ENCODE results near the gene OBSCN. TPM values are rescaled to one million over a fixed set of nuclear protein-coding genes. Genes with fewer than 3 reads are reported as not detected.

Gene OBSCN
- total and polyA plus RNA-seq, 5 donors from 2014 or later: 0.13 to 57.1 (median 1.1) TPM

- Mint-ChIP-seq H3K36me3 (peaks cover 6% of the 10 kb centered on the region), H3K4me3 (no peak overlapping the region), H3K9me3 (no peaks in the 10 kb centered on the region), H3K4me1 (no peaks in the 10 kb centered on the region), H3K27ac (no peak overlapping the region), H3K27me3 (no peaks in the 10 kb centered on the region)
- no peaks in the 10 kb centered on the region for H3K9me3 ChIP-seq (ENCODE audit: control insufficient read depth in 2 of 2, low read length in 2 of 2)
- H3K4me3 ChIP-seq (ENCODE audit: low read depth, low read length): no peak overlapping the region
- H3K4me1 ChIP-seq (ENCODE audit: control insufficient read depth, insufficient read depth, low read length, poor library complexity, severe bottlenecking): no peaks in the 10 kb centered on the region
- no peak overlapping the region for H3K27ac ChIP-seq (ENCODE audit: insufficient read depth, low read length, poor library complexity, severe bottlenecking)
- no peaks in the 10 kb centered on the region for H3K36me3 ChIP-seq (ENCODE audit: control insufficient read depth, insufficient read depth, low read length)
- no peak for DNase-seq
- no peaks in the 10 kb centered on the region for H3K27me3 ChIP-seq (ENCODE audit: control insufficient read depth, insufficient read depth, low read length)
- no peak for ATAC-seq (ENCODE audit: low read depth in 2 of 2)
Observed at GRCh38 chr1:228353601-228354371, 145.9 kb downstream of the OBSCN start.

DNA sequence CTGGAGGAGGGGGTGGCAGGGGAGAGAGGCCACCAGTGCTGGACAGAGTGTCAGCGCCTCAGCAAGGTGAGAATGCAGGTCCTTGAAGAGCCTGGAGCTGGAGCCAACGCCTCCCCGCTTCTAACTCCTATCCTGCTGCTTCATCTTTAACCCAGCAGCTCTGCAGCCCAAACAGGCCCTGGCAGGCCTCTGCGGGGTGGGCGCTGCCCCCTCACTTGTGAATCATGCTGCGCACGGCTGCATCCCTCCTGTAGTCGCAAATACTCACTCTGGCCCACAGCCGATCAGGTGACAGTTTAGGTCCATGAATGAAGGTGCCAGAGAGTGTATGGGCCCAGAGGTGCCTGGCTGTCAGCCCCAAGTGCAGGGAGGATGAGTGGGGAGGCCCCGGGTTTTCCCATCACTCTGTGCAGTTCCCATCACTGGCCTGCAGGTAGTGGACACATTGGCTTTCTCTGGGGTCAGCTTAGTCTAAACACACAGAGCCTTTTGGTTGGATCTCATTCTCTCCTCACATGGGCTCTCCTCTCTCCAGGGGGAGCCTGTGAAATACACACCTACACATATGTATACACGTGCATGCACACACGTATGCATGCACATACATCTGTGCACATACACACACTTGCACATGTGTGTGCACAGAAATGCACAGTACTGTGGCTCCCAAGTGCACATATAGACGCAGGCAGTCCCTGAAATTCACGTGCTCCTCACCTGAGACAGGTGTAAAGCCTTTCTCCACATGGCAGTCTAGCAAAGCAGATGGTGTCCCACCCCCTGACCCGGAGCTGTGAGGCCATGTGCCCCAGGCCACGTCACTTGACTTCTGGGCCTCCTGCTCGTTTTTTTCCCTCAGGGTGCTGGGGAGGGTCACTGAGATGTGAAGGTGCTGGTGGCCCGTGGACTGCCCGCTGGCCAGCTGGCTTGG, 146.8 kb downstream of the OBSCN start:
- no peaks in the 10 kb centered on the region for H3K4me1 ChIP-seq (ENCODE audit: control insufficient read depth, insufficient read depth, low read length, poor library complexity, severe bottlenecking)
- H3K36me3 ChIP-seq (ENCODE audit: control insufficient read depth, insufficient read depth, low read length): no peaks in the 10 kb centered on the region
- Mint-ChIP-seq H3K4me3 (no peak overlapping the region), H3K4me1 (no peaks in the 10 kb centered on the region), H3K27ac (no peak overlapping the region), H3K9me3 (no peaks in the 10 kb centered on the region), H3K27me3 (no peaks in the 10 kb centered on the region), H3K36me3 (no peaks in the 10 kb centered on the region)
- H3K9me3 ChIP-seq (ENCODE audit: control insufficient read depth in 2 of 2, low read length in 2 of 2): no peaks in the 10 kb centered on the region
- ATAC-seq (ENCODE audit: low read depth in 2 of 2): no peak
- no peak overlapping the region for H3K27ac ChIP-seq (ENCODE audit: insufficient read depth, low read length, poor library complexity, severe bottlenecking)
- H3K27me3 ChIP-seq (ENCODE audit: control insufficient read depth, insufficient read depth, low read length): no peaks in the 10 kb centered on the region
- DNase-seq: no peak
- H3K4me3 ChIP-seq (ENCODE audit: low read depth, low read length): no peak overlapping the region

- no peak for ATAC-seq (ENCODE audit: low read depth in 2 of 2)
- no peaks in the 10 kb centered on the region for H3K9me3 Mint-ChIP-seq
- H3K36me3 Mint-ChIP-seq: no peaks in the 10 kb centered on the region
- H3K4me3 Mint-ChIP-seq: no peak overlapping the region
- H3K27ac Mint-ChIP-seq: peak overlapping the region in 1 of 3 donors; percentile 86
- H3K36me3 ChIP-seq (ENCODE audit: control insufficient read depth, insufficient read depth, low read length): no peaks in the 10 kb centered on the region
- no peaks in the 10 kb centered on the region for H3K4me1 ChIP-seq (ENCODE audit: control insufficient read depth, insufficient read depth, low read length, poor library complexity, severe bottlenecking)
- H3K27ac ChIP-seq (ENCODE audit: insufficient read depth, low read length, poor library complexity, severe bottlenecking): no peak overlapping the region
- H3K4me1 Mint-ChIP-seq: no peaks in the 10 kb centered on the region
- no peak for DNase-seq
- H3K9me3 ChIP-seq (ENCODE audit: control insufficient read depth in 2 of 2, low read length in 2 of 2): no peaks in the 10 kb centered on the region
- H3K4me3 ChIP-seq (ENCODE audit: low read depth, low read length): no peak overlapping the region
- H3K27me3 Mint-ChIP-seq: no peaks in the 10 kb centered on the region
- no peaks in the 10 kb centered on the region for H3K27me3 ChIP-seq (ENCODE audit: control insufficient read depth, insufficient read depth, low read length)
Observed at GRCh38 chr1:228356897-228357680, 149.2 kb downstream of the OBSCN start.

DNA sequence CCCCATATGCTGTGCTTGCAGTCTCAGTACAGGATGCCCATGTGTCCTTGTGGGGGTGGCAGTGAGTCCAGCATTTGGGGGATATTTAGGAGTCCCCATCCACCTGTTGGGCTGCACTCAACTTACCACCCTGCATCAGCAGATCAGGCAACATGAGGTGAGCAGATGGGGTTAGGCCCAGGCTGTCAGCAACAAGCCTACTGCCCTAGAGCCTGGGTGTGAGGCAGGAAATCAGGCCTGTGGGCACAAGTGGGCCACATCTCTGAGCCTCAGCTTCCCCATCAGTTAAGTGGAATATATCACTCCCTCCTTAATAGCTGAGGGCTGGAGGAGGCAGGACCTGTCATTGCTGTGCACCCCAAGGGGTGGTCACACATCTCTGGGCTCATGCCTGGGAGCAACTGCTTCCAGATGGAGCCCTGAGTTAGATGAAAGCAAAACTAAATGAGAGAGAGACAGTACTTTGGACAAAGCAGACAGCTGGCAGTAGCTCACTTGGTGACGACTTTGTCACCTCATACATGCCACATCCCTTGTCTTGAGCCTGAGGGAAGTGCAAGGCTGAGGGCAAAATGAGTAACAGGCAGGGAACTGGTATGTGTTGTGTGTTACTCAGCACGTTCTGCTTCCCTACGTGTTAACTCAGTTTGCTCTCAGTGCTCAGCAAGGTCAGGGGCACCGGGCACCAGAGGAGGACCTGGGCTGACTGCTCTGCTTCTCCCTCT, 150.4 kb downstream of the OBSCN start:
- DNase-seq: no peak

DNA sequence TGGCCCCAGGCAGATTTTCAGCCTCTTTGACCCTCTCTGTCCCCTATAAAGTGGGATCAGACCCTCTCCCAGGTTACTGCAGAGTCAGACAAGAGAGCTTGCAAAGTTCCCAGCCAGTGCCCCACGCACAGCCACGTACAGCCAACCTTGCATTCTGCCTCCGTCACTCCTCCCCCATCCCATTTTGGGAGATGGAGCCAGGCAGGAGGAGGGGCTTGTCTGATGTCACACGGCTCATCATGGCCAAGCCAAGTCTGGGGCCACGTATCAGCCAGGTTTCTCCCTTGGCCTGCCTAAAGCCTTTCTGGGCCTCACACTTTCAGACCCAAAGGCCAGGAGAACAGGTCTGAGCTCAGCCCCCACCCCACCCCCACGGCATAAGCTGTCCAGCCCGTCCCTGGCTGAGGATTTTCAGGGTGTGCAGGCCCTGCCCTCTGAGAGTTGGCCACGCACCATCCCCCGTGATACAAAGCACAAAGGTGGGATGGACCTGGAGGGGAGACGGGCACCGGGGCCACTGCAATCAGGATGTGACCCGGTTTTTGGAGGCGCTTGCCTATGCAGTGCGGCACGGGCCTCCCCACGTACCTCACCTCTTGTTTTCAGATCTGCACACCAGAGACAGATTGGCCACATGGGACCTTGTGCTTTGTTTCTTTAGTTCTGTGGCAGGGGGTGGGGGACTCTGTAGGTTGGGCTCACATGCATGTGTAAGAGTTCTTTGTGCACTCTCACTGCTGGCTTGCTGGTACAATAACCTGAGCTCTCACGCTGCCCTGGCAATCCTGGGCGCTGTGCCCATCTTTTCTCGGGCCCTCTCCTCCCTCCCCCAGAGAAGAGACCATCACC, 151.1 kb downstream of the OBSCN start:
- no peaks in the 10 kb centered on the region for H3K27me3 Mint-ChIP-seq
- no peaks in the 10 kb centered on the region for H3K27me3 ChIP-seq (ENCODE audit: control insufficient read depth, insufficient read depth, low read length)
- H3K36me3 Mint-ChIP-seq: no peaks in the 10 kb centered on the region
- H3K27ac Mint-ChIP-seq: peak overlapping the region in 1 of 3 donors; percentile 25
- H3K4me3 ChIP-seq (ENCODE audit: low read depth, low read length): no peak overlapping the region
- H3K9me3 ChIP-seq (ENCODE audit: control insufficient read depth in 2 of 2, low read length in 2 of 2): no peaks in the 10 kb centered on the region
- H3K36me3 ChIP-seq (ENCODE audit: control insufficient read depth, insufficient read depth, low read length): no peaks in the 10 kb centered on the region
- H3K4me3 Mint-ChIP-seq: no peak overlapping the region
- no peak overlapping the region for H3K27ac ChIP-seq (ENCODE audit: insufficient read depth, low read length, poor library complexity, severe bottlenecking)
- DNase-seq: no peak
- H3K4me1 Mint-ChIP-seq: no peaks in the 10 kb centered on the region
- H3K4me1 ChIP-seq (ENCODE audit: control insufficient read depth, insufficient read depth, low read length, poor library complexity, severe bottlenecking): no peaks in the 10 kb centered on the region
- H3K9me3 Mint-ChIP-seq: no peaks in the 10 kb centered on the region
- ATAC-seq (ENCODE audit: low read depth in 2 of 2): no peak

More for the DNA sequence above, 150.4 kb downstream of the OBSCN start:
- no peaks in the 10 kb centered on the region for H3K36me3 Mint-ChIP-seq
- H3K4me3 Mint-ChIP-seq: no peak overlapping the region
- ATAC-seq (ENCODE audit: low read depth in 2 of 2): no peak
- Histone ChIP-seq H3K4me3 (ENCODE audit: low read depth, low read length) (no peak overlapping the region), H3K4me1 (ENCODE audit: control insufficient read depth, insufficient read depth, low read length, poor library complexity, severe bottlenecking) (no peaks in the 10 kb centered on the region), H3K27ac (ENCODE audit: insufficient read depth, low read length, poor library complexity, severe bottlenecking) (no peak overlapping the region), H3K27me3 (ENCODE audit: control insufficient read depth, insufficient read depth, low read length) (no peaks in the 10 kb centered on the region), H3K36me3 (ENCODE audit: control insufficient read depth, insufficient read depth, low read length) (no peaks in the 10 kb centered on the region), H3K9me3 (ENCODE audit: control insufficient read depth in 2 of 2, low read length in 2 of 2) (no peaks in the 10 kb centered on the region)
- H3K27ac Mint-ChIP-seq: peak overlapping the region in 1 of 3 donors; percentile 25
- H3K27me3 Mint-ChIP-seq: no peaks in the 10 kb centered on the region
- H3K9me3 Mint-ChIP-seq: no peaks in the 10 kb centered on the region
- no peaks in the 10 kb centered on the region for H3K4me1 Mint-ChIP-seq

DNA sequence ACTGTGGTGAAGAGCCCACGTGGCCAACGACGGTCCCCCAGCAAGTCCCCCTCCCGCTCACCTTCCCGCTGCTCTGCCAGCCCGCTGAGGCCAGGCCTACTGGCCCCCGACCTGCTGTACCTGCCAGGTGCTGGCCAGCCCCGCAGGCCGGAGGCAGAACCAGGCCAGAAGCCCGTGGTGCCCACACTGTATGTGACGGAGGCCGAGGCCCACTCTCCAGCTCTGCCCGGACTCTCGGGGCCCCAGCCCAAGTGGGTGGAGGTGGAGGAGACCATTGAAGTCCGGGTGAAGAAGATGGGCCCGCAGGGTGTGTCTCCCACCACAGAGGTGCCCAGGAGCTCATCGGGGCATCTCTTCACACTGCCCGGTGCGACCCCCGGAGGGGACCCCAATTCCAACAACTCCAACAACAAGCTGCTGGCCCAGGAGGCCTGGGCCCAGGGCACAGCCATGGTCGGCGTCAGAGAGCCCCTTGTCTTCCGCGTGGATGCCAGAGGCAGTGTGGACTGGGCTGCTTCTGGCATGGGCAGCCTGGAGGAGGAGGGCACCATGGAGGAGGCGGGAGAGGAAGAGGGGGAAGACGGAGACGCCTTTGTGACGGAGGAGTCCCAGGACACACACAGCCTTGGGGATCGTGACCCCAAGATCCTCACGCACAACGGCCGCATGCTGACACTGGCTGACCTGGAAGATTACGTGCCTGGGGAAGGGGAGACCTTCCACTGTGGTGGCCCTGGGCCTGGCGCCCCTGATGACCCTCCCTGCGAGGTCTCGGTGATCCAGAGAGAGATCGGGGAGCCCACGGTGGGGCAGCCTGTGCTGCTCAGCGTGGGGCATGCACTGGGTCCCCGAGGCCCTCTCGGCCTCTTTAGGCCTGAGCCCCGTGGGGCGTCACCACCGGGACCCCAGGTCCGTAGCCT, 152.0 kb downstream of the OBSCN start:
- Mint-ChIP-seq H3K36me3 (no peaks in the 10 kb centered on the region), H3K4me3 (no peak overlapping the region), H3K27me3 (no peaks in the 10 kb centered on the region), H3K9me3 (no peaks in the 10 kb centered on the region), H3K4me1 (no peaks in the 10 kb centered on the region), H3K27ac (no peak overlapping the region)
- Histone ChIP-seq H3K27me3 (ENCODE audit: control insufficient read depth, insufficient read depth, low read length) (no peaks in the 10 kb centered on the region), H3K4me3 (ENCODE audit: low read depth, low read length) (no peak overlapping the region), H3K36me3 (ENCODE audit: control insufficient read depth, insufficient read depth, low read length) (no peaks in the 10 kb centered on the region), H3K9me3 (ENCODE audit: control insufficient read depth in 2 of 2, low read length in 2 of 2) (no peaks in the 10 kb centered on the region), H3K27ac (ENCODE audit: insufficient read depth, low read length, poor library complexity, severe bottlenecking) (no peak overlapping the region), H3K4me1 (ENCODE audit: control insufficient read depth, insufficient read depth, low read length, poor library complexity, severe bottlenecking) (no peaks in the 10 kb centered on the region)
- DNase-seq: no peak
- no peak for ATAC-seq (ENCODE audit: low read depth in 2 of 2)

Measured in CD4-positive, CD25-positive, alpha-beta regulatory T cell (primary cell).